HepG2 (cell line): ENCODE measurements around the gene PLEKHG2. TPM values are rescaled to one million over a fixed set of nuclear protein-coding genes. Genes with fewer than 3 reads are reported as not detected.

Experiments used
- DMTF1 ChIP-seq: sonication (generic); formaldehyde crosslinking; IDR thresholded peaks from 2 replicates; pipeline ENCODE4 v1.4.0; 2020; ENCODE audit warnings: mild to moderate bottlenecking, missing genetic modification reagents
- EEA1 ChIP-seq: sonication (generic); formaldehyde crosslinking; IDR thresholded peaks from 2 replicates; pipeline ENCODE4 v1.5.1; 2020; ENCODE audit warnings: mild to moderate bottlenecking, missing genetic modification reagents, borderline replicate concordance
- FOXJ3 ChIP-seq: sonication (generic); formaldehyde crosslinking; IDR thresholded peaks from 2 replicates; pipeline ENCODE4 v1.4.0; 2020; ENCODE audit warnings: missing genetic modification reagents, mild to moderate bottlenecking, borderline replicate concordance
- GATAD1 ChIP-seq: IDR thresholded peaks from 2 replicates; pipeline ENCODE4 v1.6.1; 2016; ENCODE audit warnings: missing genetic modification reagents, missing compliant biosample characterization
- HMG20B ChIP-seq: conservative IDR thresholded peaks from 2 replicates; pipeline ENCODE4 v1.6.1; 2016; ENCODE audit warnings: missing genetic modification reagents, missing compliant biosample characterization
- IRF1 ChIP-seq: sonication (generic); formaldehyde crosslinking; IDR thresholded peaks from 2 replicates; pipeline ENCODE4 v1.4.0; 2020; ENCODE audit warnings: low read depth, mild to moderate bottlenecking, missing genetic modification reagents
- KLF16 ChIP-seq, 2 experiments: sonication (generic) in 1 of 2; formaldehyde crosslinking in 1 of 2; IDR thresholded peaks; 2 replicates each; pipeline versions ENCODE4 v1.6.1 to v1.8.0; 2016 to 2023; ENCODE audit warnings: missing genetic modification reagents in 2 of 2, missing compliant biosample characterization in 1 of 2
- MIXL1 ChIP-seq: IDR thresholded peaks from 2 replicates; pipeline ENCODE4 v1.6.1; 2016
- SIX4 ChIP-seq: sonication (generic); formaldehyde crosslinking; IDR thresholded peaks from 2 replicates; pipeline ENCODE4 v1.4.0; 2020; ENCODE audit warnings: missing genetic modification reagents
- SP140L ChIP-seq: sonication (generic); formaldehyde crosslinking; IDR thresholded peaks from 2 replicates; pipeline ENCODE4 v1.4.0; 2020; ENCODE audit warnings: missing genetic modification reagents, borderline replicate concordance
- TOE1 ChIP-seq: sonication (generic); formaldehyde crosslinking; IDR thresholded peaks from 2 replicates; pipeline ENCODE4 v1.4.0; 2020; ENCODE audit warnings: mild to moderate bottlenecking, missing genetic modification reagents
- ZKSCAN5 ChIP-seq: sonication (generic); formaldehyde crosslinking; IDR thresholded peaks from 2 replicates; pipeline ENCODE4 v1.5.1; 2020; ENCODE audit warnings: mild to moderate bottlenecking, missing genetic modification reagents
- ZMAT3 ChIP-seq: sonication (generic); formaldehyde crosslinking; conservative IDR thresholded peaks from 2 replicates; pipeline ENCODE4 v1.7.0; 2021; ENCODE audit warnings: missing genetic modification reagents
- ZNF17 ChIP-seq: sonication (generic); formaldehyde crosslinking; IDR thresholded peaks from 2 replicates; pipeline ENCODE4 v1.5.0; 2020; ENCODE audit warnings: mild to moderate bottlenecking, missing genetic modification reagents
- ZNF251 ChIP-seq: sonication (generic); formaldehyde crosslinking; IDR thresholded peaks from 2 replicates; pipeline ENCODE4 v1.9.0; 2021; ENCODE audit warnings: mild to moderate bottlenecking, missing genetic modification reagents
- ZNF570 ChIP-seq: sonication (generic); formaldehyde crosslinking; IDR thresholded peaks from 2 replicates; pipeline ENCODE4 v1.4.0; 2020; ENCODE audit warnings: mild to moderate bottlenecking, missing genetic modification reagents, borderline replicate concordance
- ZNF615 ChIP-seq: sonication (generic); formaldehyde crosslinking; IDR thresholded peaks from 2 replicates; pipeline ENCODE4 v1.5.0; 2020; ENCODE audit warnings: mild to moderate bottlenecking, missing genetic modification reagents, borderline replicate concordance
- ZNF740 ChIP-seq: sonication (generic); formaldehyde crosslinking; IDR thresholded peaks from 2 replicates; pipeline ENCODE4 v1.4.0; 2020; ENCODE audit warnings: missing genetic modification reagents
- ZNF776 ChIP-seq: sonication (generic); formaldehyde crosslinking; IDR thresholded peaks from 2 replicates; pipeline ENCODE4 v1.4.0; 2020; ENCODE audit warnings: mild to moderate bottlenecking, missing genetic modification reagents
- ZSCAN31 ChIP-seq: sonication (generic); formaldehyde crosslinking; IDR thresholded peaks from 2 replicates; pipeline ENCODE4 v1.5.0; 2020; ENCODE audit warnings: low read depth, mild to moderate bottlenecking, missing genetic modification reagents
- ZUFSP ChIP-seq: sonication (generic); formaldehyde crosslinking; IDR thresholded peaks from 2 replicates; pipeline ENCODE4 v1.9.0; 2021; ENCODE audit warnings: missing genetic modification reagents, mild to moderate bottlenecking, borderline replicate concordance
- polyA plus RNA-seq, 8 experiments: library from polyadenylated mRNA; depleted of rRNA in 3 of 8; stranded (reverse) in 7 of 8; unstranded in 1 of 8; fragments of >200 nt; fragmentation: Illumina TruSeq in 4 of 8; extraction: Trizol in 4 of 8; gene quantifications; 2 replicates each; pipeline versions ENCODE4 v1.2.1 to v1.2.3, GENCODE V29; 2011 to 2016; ENCODE audit warnings: low read depth in 4 of 8, missing spikeins in 1 of 8, mixed read lengths in 1 of 8; ENCODE audit not compliant: insufficient read depth in 1 of 8
- total RNA-seq, 5 experiments: library from RNA; depleted of rRNA; stranded (reverse); fragments of >200 nt; fragmentation: Illumina TruSeq; extraction: Trizol; gene quantifications; 2 replicates each; pipeline ENCODE4 v1.2.3, GENCODE V29; 2016; ENCODE audit warnings: low read depth in 1 of 5
- TF ChIP-seq, protein P1 (sequence below): sonication (generic); formaldehyde crosslinking; IDR thresholded peaks from 2 replicates; pipeline ENCODE4 v1.4.0; 2020; ENCODE audit warnings: missing genetic modification reagents

The PLEKHG2 gene
- total and polyA plus RNA-seq, 2 of the 13 experiments (the other 11 are each of a cell fraction or from before 2014, with no cell fraction given), result 3.6 to 6.8 TPM

- TF ChIP-seq EEA1 (peak; percentile 78; the same call in 1 of the 2 replicates), ZMAT3 (CRISPR knock-in tag) (no peak), HMG20B (CRISPR knock-in tag) (no peak), ZKSCAN5 (CRISPR knock-in tag) (peak; percentile 71), SIX4 (no peak), KLF16 (CRISPR knock-in tag; IDR thresholded peaks at IDR 0.05) (no peak), ZNF740 (no peak), GATAD1 (CRISPR knock-in tag) (no peak), ZNF251 (CRISPR knock-in tag) (no peak), ZNF17 (CRISPR knock-in tag) (0 out of 2 replicates have a peak, but pooled peaks have one; percentile 51), FOXJ3 (CRISPR knock-in tag) (no peak), ZSCAN31 (CRISPR knock-in tag) (no peak), MIXL1 (CRISPR knock-in tag) (no peak), ZUFSP (CRISPR knock-in tag) (no peak), ZNF615 (CRISPR knock-in tag) (no peak), ZNF570 (no peak), DMTF1 (no peak), IRF1 (CRISPR knock-in tag) (no peak), ZNF776 (no peak), SP140L (CRISPR knock-in tag) (0 out of 2 replicates have a peak, but pooled peaks have one; percentile 28), TOE1 (CRISPR knock-in tag) (no peak)
- TF ChIP-seq, protein P1, sequence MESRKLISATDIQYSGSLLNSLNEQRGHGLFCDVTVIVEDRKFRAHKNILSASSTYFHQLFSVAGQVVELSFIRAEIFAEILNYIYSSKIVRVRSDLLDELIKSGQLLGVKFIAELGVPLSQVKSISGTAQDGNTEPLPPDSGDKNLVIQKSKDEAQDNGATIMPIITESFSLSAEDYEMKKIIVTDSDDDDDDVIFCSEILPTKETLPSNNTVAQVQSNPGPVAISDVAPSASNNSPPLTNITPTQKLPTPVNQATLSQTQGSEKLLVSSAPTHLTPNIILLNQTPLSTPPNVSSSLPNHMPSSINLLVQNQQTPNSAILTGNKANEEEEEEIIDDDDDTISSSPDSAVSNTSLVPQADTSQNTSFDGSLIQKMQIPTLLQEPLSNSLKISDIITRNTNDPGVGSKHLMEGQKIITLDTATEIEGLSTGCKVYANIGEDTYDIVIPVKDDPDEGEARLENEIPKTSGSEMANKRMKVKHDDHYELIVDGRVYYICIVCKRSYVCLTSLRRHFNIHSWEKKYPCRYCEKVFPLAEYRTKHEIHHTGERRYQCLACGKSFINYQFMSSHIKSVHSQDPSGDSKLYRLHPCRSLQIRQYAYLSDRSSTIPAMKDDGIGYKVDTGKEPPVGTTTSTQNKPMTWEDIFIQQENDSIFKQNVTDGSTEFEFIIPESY (CRISPR knock-in tag), result no peak
Measured at GRCh38 chr19:39406656-39407409, 5.6 kb upstream of the PLEKHG2 start, which contains the start of gene ZFP36 (continued).
